ENCODE results near the gene CFAP45. TPM values are rescaled to one million over a fixed set of nuclear protein-coding genes. Genes with fewer than 3 reads are reported as not detected.

Gene CFAP45
- total RNA-seq, 1 donor from 2014 or later = 0.47 TPM

DNA sequence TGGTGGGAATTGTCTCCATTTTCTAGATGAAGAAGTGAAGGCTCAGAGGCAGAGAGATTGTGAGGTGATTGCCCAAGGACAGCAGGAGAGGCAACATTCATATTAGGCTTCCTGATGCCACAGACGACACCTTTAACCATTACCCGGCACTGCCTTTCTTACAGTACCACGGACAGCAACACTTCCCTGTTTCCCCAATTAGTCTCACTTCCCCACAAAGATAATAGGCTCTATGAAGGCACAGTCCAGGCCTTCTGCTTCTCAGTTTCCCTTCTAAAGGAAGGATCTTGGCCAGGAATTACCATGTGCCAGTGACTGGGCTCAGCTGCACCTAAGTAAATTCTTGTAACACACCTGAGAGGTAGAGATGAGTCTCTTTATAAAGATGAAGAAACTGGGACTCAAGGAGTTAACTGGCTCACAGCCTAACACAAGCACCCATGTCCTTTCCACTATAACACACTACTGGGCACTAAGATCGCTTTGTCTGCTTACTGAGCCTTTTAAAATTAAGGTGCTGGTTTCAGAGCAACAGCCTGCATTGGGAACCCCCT is 35.8 kb upstream of the CFAP45 start:
- DNase-seq = no peak

GRCh38 chr1:159935305-159935704 is 35.3 kb upstream of the CFAP45 start:
- DNase-seq = no peak

- no peak for DNase-seq
Measured at GRCh38 chr1:159934136-159935039, 34.4 kb upstream of the CFAP45 start.

DNA sequence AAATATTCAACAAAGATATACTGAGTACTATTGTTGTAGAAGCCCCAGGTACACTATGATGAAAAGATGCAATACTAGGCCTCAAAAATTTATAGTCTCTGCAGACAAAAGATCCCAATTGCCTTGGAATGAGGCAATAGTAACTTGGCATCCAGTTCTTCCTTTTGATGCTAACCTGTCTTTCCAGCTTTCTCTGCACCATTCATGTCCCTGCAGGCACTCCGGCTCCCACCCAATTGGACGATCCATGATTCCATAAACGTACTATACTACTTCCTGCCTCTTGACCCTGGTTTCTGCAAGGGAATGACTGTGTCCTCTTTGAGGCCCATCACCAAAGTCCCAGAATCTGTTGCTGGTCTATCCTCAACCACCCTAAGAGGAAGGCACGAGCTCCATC is 33.4 kb upstream of the CFAP45 start:
- no peak for DNase-seq

- no peak for DNase-seq
Measured at GRCh38 chr1:159932296-159933285, 32.6 kb upstream of the CFAP45 start.

- no peak for DNase-seq
Measured at GRCh38 chr1:159931795-159932173, 31.8 kb upstream of the CFAP45 start.

DNA sequence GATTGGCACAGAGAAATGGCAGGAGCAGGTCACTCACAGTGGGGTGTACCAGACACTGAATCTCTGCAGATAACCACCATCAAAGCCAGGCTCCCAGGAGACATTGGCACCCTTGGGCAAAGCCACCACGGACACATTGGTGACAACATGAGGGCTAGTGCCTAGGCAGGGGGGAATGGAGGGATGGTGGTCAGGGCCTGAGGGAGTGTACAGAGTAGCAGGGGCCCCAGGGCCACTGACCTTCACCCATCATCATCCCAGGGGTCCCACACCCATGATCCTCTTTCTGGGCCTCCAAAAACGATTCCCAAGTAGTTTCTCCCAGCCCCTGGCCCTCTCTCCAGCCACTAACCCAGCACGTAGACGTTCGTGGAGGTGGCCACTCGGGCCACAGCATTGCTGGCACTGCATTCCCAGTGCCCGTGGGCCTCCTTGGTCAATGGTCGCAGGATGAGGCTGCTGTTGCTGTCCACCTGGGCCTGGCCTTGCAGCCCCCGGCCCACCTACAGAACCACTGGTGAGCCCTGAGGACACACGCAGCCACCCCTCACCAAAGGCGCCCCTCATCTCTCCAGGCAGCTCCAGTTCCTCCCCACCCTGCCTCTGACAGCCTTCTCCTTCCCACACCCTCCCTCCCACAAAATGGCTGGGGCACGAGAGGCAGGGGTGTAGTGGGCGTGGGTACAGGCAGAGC is 31.3 kb upstream of the CFAP45 start:
- no peak for DNase-seq

GRCh38 chr1:159930634-159931033 is 30.7 kb upstream of the CFAP45 start:
- no peak for DNase-seq

DNA sequence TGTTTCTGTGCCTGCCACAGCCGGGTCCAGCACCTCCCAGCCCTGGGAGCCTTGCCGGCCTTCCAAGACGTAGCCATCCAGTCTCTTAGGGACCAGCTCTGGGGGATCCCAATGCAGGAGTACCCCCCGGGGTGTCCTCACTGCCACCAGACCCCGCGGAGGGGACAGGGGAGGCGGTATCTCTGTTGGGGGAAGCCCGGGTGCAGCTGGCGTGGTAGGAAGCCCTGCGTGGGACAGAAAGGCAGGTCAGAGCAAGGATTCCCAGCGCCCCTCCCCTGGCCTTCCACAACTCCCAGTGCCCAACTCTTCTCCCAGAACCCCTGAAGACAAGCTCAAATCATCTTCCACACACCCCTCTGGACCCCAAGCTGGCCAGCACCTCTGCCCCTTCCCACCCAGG is 30.3 kb upstream of the CFAP45 start:
- DNase-seq = no peak

DNA sequence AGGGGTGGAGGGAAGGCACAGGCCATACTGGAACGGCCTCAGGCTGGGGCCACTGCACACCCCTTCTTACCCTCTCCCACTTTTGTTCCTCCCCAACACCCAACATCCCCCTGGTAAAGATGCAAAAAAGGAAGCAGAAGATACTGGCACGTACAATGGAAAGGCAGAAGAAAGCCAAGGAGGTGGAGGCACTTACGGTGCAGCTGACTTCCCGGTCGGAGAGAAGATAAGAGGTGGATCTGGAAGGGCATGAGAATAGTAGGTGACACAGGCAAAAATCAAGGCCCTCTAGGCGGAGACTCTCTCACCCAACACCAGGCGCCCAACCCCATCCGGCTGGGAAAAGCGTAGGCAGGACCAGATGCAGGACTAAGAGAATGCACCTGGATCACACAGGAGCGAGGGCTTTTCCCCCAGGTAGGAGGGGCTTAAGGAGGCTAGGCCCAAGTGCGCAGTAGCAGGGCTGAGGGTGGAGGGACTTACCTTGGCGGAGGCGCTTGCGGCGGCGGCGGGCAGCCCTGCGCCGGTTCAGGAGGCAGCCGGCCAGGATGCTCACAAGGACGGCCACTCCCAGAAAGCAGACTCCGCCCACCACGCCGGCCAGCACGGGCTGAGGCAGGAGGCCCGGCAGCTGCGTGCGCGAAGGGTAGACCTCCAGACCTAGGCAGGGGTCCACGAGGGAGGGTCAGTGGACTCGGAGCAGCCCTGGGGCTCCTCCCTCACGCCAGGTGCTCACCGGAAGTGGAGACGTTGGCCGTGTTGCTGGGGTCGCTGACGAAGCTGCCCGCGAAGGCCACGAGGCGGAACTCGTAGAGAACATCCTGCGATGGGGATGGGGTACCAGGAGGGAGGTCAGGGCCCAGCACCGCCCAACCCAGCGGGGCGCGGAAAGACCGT is 29.4 kb upstream of the CFAP45 start:
- DNase-seq = no peak

GRCh38 chr1:159928491-159929050 is 28.6 kb upstream of the CFAP45 start:
- DNase-seq = no peak

DNA sequence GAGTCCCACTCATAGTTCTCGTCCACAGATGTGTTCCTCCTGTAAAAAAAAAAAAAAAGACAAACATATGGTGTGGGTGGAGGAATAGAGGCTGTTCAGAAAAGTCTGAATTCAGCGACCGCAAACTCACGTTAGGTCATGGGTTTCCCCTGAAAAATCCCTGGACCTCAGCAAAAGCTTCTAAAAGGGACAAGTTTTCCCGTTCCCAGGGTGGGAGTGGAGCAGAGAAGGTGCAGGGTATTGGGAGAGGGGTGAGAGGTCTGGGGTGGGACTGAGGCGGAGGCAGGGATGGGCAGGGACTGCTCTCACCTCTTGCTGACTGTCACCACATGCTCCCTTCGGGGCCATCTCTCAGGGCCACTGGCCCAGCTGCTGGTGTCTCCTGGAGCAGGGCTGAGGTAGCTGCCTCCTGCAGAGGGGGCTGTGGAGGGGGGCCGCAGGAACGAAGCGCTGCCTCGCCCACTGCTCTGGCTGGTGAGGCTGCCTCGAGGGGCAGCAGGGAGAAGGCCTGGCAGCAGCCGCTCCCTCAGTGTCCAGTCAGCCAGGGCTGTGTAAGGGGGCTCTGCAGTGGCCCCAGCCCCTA is 28.0 kb upstream of the CFAP45 start:
- no peak for DNase-seq

- no peak for DNase-seq
Measured at GRCh38 chr1:159927211-159927848, 27.4 kb upstream of the CFAP45 start.

GRCh38 chr1:159925719-159926078 is 25.7 kb upstream of the CFAP45 start:
- DNase-seq = no peak

- DNase-seq = peak; percentile 26
Measured at GRCh38 chr1:159924791-159925718, 25.1 kb upstream of the CFAP45 start, which contains the start of gene TAGLN2. Gene TAGLN2, minus strand, starts transcription at chr1:159925507. Its CDS starts 4,998 bp downstream, at chr1:159920509.

DNA sequence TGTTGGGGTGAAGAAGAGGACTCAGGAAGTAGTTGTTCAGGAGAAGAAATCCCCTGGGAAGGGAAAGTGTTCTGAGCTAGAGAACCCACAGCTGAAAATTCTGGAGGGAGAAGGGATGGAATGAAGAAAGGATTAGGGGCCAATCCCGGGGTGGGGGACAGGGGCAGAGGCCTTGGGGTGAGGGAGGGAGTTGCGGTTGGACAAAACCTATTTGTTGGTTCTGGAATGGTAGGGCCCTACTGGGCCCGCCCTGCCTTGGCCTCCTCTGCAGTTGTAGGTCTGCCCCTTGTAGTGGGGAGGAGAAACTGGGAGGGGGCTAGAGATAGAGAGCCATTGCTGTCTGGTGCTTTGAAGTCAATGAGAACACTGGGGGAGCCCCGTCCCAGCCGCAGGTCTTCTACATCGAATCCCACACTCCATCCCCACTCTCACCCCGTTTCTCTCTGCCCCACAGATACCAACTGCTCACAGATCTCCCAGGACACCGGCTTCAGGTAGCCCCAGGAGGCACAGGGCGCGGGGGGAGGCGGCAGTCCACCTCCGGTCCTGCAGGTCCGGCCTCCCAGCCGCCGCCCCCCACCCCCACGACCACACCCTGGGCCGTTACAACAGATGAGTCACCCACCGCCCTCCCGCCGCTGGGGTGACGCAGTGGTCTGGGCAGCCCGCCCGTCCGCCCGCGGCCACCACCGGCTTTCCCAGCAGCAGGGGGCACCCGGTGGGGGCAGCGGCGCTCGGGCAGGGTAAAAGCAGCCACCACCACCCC is 24.2 kb upstream of the CFAP45 start:
- DNase-seq = peak; percentile 24

- DNase-seq = no peak
Measured at GRCh38 chr1:159923203-159924024, 23.4 kb upstream of the CFAP45 start.

Measured in occipital lobe (tissue), 2 donors.